Body of pancreas (tissue), 4 donors: ENCODE results near the gene DDAH2. TPM values are rescaled to one million over a fixed set of nuclear protein-coding genes. Genes with fewer than 3 reads are reported as not detected.

Experiments used
- ATAC-seq: fragments of 150-250 bp; one replicate; pipeline ENCODE4 v1.9.1; 2016
- DNase-seq, 4 donors: peaks; one replicate each; pipeline ENCODE4 v3.0.0-alpha.2; 2019
- H3K27ac ChIP-seq, 4 donors: fragments of 200-600 bp; sonication (generic); 1 replicate in 3 of 4; 2 replicates in 1 of 4; pipeline versions ENCODE4 v1.5.1 to v1.6.1; 2016 to 2019; ENCODE audit warnings: mild to moderate bottlenecking in 1 of 4, mixed read lengths in 1 of 4, moderate library complexity in 1 of 4
- H3K27me3 ChIP-seq, 2 donors: fragments of 200-600 bp; sonication (generic); one replicate each; pipeline ENCODE4 v1.6.0; 2016; ENCODE audit warnings: mild to moderate bottlenecking in 1 of 2
- H3K36me3 ChIP-seq, 2 donors: fragments of 200-600 bp; sonication (generic); replicated peaks in 1 of 2; 2 replicates each; pipeline ENCODE4 v1.5.1; 2016; ENCODE audit warnings: low read depth in 2 of 2; ENCODE audit not compliant: insufficient read depth in 1 of 2
- H3K4me1 ChIP-seq: fragments of 200-600 bp; sonication (generic); one replicate; pipeline ENCODE4 v1.6.0; 2016
- H3K4me3 ChIP-seq, 2 donors: fragments of 200-600 bp; sonication (generic); 1 replicate in 1 of 2; 2 replicates in 1 of 2; pipeline ENCODE4 v1.5.1; 2016 to 2019
- H3K9me3 ChIP-seq, 3 donors: fragments of 200-600 bp; sonication (generic); 1 replicate in 2 of 3; 2 replicates in 1 of 3; pipeline ENCODE4 v1.5.1; 2016
- CTCF ChIP-seq, 7 experiments: fragments of 450-650 bp in 4 of 7; fragments of 200-600 bp in 3 of 7; sonication (generic) in 3 of 7; IDR thresholded peaks; one replicate each; pipeline ENCODE4 v1.5.1; 2016 to 2019; ENCODE audit warnings: antibody characterized with exemption in 7 of 7
- POLR2A ChIP-seq, 3 donors: fragments of 450-650 bp; IDR thresholded peaks; one replicate each; pipeline ENCODE4 v1.6.1; 2016; ENCODE audit warnings: antibody characterized with exemption in 3 of 3, mild to moderate bottlenecking in 2 of 3
- WGBS, 2 donors: methylation state at CpG; one replicate each; pipeline ENCODE4 v1.1.5; 2017; 5-methylcytosine and 5-hydroxymethylcytosine counted together
- intact Hi-C: fragments of 100-400 bp; cut with DNase I; formaldehyde crosslinking; loops from one replicate; pipeline ENCODE4 v1.15.1; 2023
- total RNA-seq, 2 donors: library from RNA; depleted of rRNA; stranded (reverse); fragments of >200 nt; gene quantifications; one replicate each; pipeline ENCODE4 v1.1.0, GENCODE V29; 2016

DDAH2 gene
- total RNA-seq, 2 donors from 2014 or later = 23.6 to 40.5 TPM

GRCh38 chr6:31752739-31753319, 23.7 kb upstream of the DDAH2 start:
- 52 to 55% methylated on average over 8 of the region's 8 CpGs for whole genome bisulfite sequencing, 2 donors
- Histone ChIP-seq H3K27me3 (no peaks in the 10 kb centered on the region), H3K36me3 (no peaks in the 10 kb centered on the region), H3K4me3 (no peak overlapping the region), H3K4me1 (no peaks in the 10 kb centered on the region), H3K9me3 (no peaks in the 10 kb centered on the region), H3K27ac (no peak overlapping the region)
- no peak for TF ChIP-seq CTCF (IDR thresholded peaks at IDR 0.05)
- no peak for TF ChIP-seq POLR2A (IDR thresholded peaks at IDR 0.05)
- DNase-seq (no peak), ATAC-seq (no peak)
- intact Hi-C loops = no loop called here

- DNase-seq = no peak
- TF ChIP-seq POLR2A (IDR thresholded peaks at IDR 0.05) = no peak
- no peak for TF ChIP-seq CTCF (IDR thresholded peaks at IDR 0.05)
- ATAC-seq = no peak
- H3K4me1 ChIP-seq = no peaks in the 10 kb centered on the region
- H3K36me3 ChIP-seq = no peaks in the 10 kb centered on the region
- 74 to 75% methylated on average over 7 of the region's 7 CpGs for WGBS, 2 donors
- no peaks in the 10 kb centered on the region for H3K9me3 ChIP-seq
- H3K27me3 ChIP-seq = no peaks in the 10 kb centered on the region
- no peak overlapping the region for H3K4me3 ChIP-seq
- intact Hi-C loops = no loop called here
- H3K27ac ChIP-seq = no peak overlapping the region
Observed at GRCh38 chr6:31750411-31751022, 21.4 kb upstream of the DDAH2 start.

- intact Hi-C loops = no loop called here
- Histone ChIP-seq H3K27ac (no peak overlapping the region), H3K36me3 (no peaks in the 10 kb centered on the region), H3K4me3 (no peak overlapping the region), H3K9me3 (no peaks in the 10 kb centered on the region), H3K4me1 (no peaks in the 10 kb centered on the region), H3K27me3 (no peaks in the 10 kb centered on the region)
- TF ChIP-seq POLR2A (IDR thresholded peaks at IDR 0.05) = no peak
- 72 to 74% methylated on average over 6 to 8 of the region's 8 CpGs for WGBS, 2 donors
- ATAC-seq = no peak
- no peak for DNase-seq
Observed at GRCh38 chr6:31749301-31750036, 20.4 kb upstream of the DDAH2 start.

GRCh38 chr6:31744422-31744821, 15.3 kb upstream of the DDAH2 start:
- Histone ChIP-seq H3K4me1 (peaks cover 8% of the 10 kb centered on the region), H3K36me3 (no peaks in the 10 kb centered on the region), H3K27me3 (no peaks in the 10 kb centered on the region), H3K9me3 (no peaks in the 10 kb centered on the region), H3K27ac (no peak overlapping the region), H3K4me3 (no peak overlapping the region)
- DNase-seq = no peak
- no peak for TF ChIP-seq CTCF (IDR thresholded peaks at IDR 0.05)
- no peak for TF ChIP-seq POLR2A (IDR thresholded peaks at IDR 0.05)
- ATAC-seq = no peak
- WGBS, 2 donors = 67 to 77% methylated on average over 1 of the region's 1 CpG
- intact Hi-C loops = no loop called here

GRCh38 chr6:31742894-31743293, 13.8 kb upstream of the DDAH2 start:
- H3K27me3 ChIP-seq = no peaks in the 10 kb centered on the region
- H3K9me3 ChIP-seq = no peaks in the 10 kb centered on the region
- intact Hi-C loops = no loop called here
- H3K27ac ChIP-seq = no peak overlapping the region
- DNase-seq (no peak), ATAC-seq (no peak)
- H3K36me3 ChIP-seq = no peaks in the 10 kb centered on the region
- no peak for TF ChIP-seq POLR2A (IDR thresholded peaks at IDR 0.05)
- no peak for TF ChIP-seq CTCF (IDR thresholded peaks at IDR 0.05)
- H3K4me1 ChIP-seq = peaks cover 22% of the 10 kb centered on the region
- WGBS, 2 donors = 80 to 82% methylated on average over 3 of the region's 3 CpGs
- H3K4me3 ChIP-seq = no peak overlapping the region
